ENCODE measurements around the gene OLFM1.

GRCh38 chr9:135145312-135145711 is 57.8 kb downstream of the OLFM1 start:
- no peak for TF ChIP-seq CTCF (IDR thresholded peaks at IDR 0.05; ENCODE audit: borderline replicate concordance, extremely low read depth, low read length, poor library complexity, severe bottlenecking)
- no peak for TF ChIP-seq EZH2 (IDR thresholded peaks at IDR 0.05; ENCODE audit: borderline replicate concordance, low read depth, low read length, severe bottlenecking)

Measured in DND-41 (cell line).